ENCODE results near the gene AKAP13.
A peak's percentile ranks its signal among the peaks of the same experiment; 100 is the strongest.

The AKAP13 gene

GRCh38 chr15:85667491-85668424 is 287.4 kb downstream of the AKAP13 start:
- Histone ChIP-seq H3K27me3 (ENCODE audit: low read length) (no peaks in the 10 kb centered on the region), H4K20me1 (ENCODE audit: low read depth, low read length) (no peaks in the 10 kb centered on the region), H3K79me2 (ENCODE audit: insufficient read depth, low read length) (peaks cover 9% of the 10 kb centered on the region), H3F3A (ENCODE audit: insufficient read depth) (peaks cover 7% of the 10 kb centered on the region; the same call in 1 of the 2 replicates), H3K9me2 (replicated peaks; ENCODE audit: insufficient read depth, low read length) (no peaks in the 10 kb centered on the region), H3K4me3 (ENCODE audit: insufficient read depth, low read length, poor library complexity, severe bottlenecking) (no peak overlapping the region), H2AFZ (ENCODE audit: low read depth, low read length, severe bottlenecking) (no peak overlapping the region), H3K9ac (ENCODE audit: low read length) (no peak overlapping the region), H3K9me3 (ENCODE audit: insufficient read depth, low read length) (no peaks in the 10 kb centered on the region), H3K4me2 (ENCODE audit: low read depth, low read length, poor library complexity, severe bottlenecking) (peak overlapping the region; percentile 24), H3K27ac (ENCODE audit: low read depth, low read length) (peak overlapping the region; percentile 50), H3K36me3 (ENCODE audit: low read length) (peaks cover 67% of the 10 kb centered on the region)
- no peak for TF ChIP-seq EZH2phosphoT487 (conservative IDR thresholded peaks at IDR 0.05; ENCODE audit: low read length)
- TF ChIP-seq CTCF (IDR thresholded peaks at IDR 0.05; ENCODE audit: insufficient read depth, low read length, poor library complexity, severe bottlenecking): no peak

- H3K36me3 ChIP-seq (ENCODE audit: low read length): peaks cover 63% of the 10 kb centered on the region
- TF ChIP-seq EZH2phosphoT487 (conservative IDR thresholded peaks at IDR 0.05; ENCODE audit: low read length) (no peak), CTCF (IDR thresholded peaks at IDR 0.05; ENCODE audit: insufficient read depth, low read length, poor library complexity, severe bottlenecking) (no peak)
Observed at GRCh38 chr15:85671156-85671555, 290.8 kb downstream of the AKAP13 start.

GRCh38 chr15:85672332-85673084 is 292.1 kb downstream of the AKAP13 start:
- Histone ChIP-seq H4K20me1 (ENCODE audit: low read depth, low read length) (no peaks in the 10 kb centered on the region), H3K36me3 (ENCODE audit: low read length) (peaks cover 62% of the 10 kb centered on the region), H3K9ac (ENCODE audit: low read length) (no peak overlapping the region), H3K4me2 (ENCODE audit: low read depth, low read length, poor library complexity, severe bottlenecking) (no peak overlapping the region), H3K4me3 (ENCODE audit: insufficient read depth, low read length, poor library complexity, severe bottlenecking) (no peak overlapping the region), H3K27me3 (ENCODE audit: low read length) (no peaks in the 10 kb centered on the region), H2AFZ (ENCODE audit: low read depth, low read length, severe bottlenecking) (no peak overlapping the region), H3K9me2 (replicated peaks; ENCODE audit: insufficient read depth, low read length) (no peaks in the 10 kb centered on the region), H3K27ac (ENCODE audit: low read depth, low read length) (no peak overlapping the region), H3K79me2 (ENCODE audit: insufficient read depth, low read length) (peaks cover 7% of the 10 kb centered on the region; the same call in 1 of the 2 replicates), H3F3A (ENCODE audit: insufficient read depth) (peaks cover 11% of the 10 kb centered on the region; the same call in 1 of the 2 replicates), H3K9me3 (ENCODE audit: insufficient read depth, low read length) (no peaks in the 10 kb centered on the region)
- TF ChIP-seq EZH2phosphoT487 (conservative IDR thresholded peaks at IDR 0.05; ENCODE audit: low read length): no peak

More at GRCh38 chr15:85671156-85671555, 290.8 kb downstream of the AKAP13 start:
- no peaks in the 10 kb centered on the region for H4K20me1 ChIP-seq (ENCODE audit: low read depth, low read length)
- no peak overlapping the region for H2AFZ ChIP-seq (ENCODE audit: low read depth, low read length, severe bottlenecking)
- H3F3A ChIP-seq (ENCODE audit: insufficient read depth): peaks cover 8% of the 10 kb centered on the region; the same call in 1 of the 2 replicates
- peaks cover 7% of the 10 kb centered on the region; the same call in 1 of the 2 replicates for H3K79me2 ChIP-seq (ENCODE audit: insufficient read depth, low read length)
- H3K27ac ChIP-seq (ENCODE audit: low read depth, low read length): no peak overlapping the region
- no peak overlapping the region for H3K9ac ChIP-seq (ENCODE audit: low read length)
- no peaks in the 10 kb centered on the region for H3K9me2 ChIP-seq (replicated peaks; ENCODE audit: insufficient read depth, low read length)
- H3K4me2 ChIP-seq (ENCODE audit: low read depth, low read length, poor library complexity, severe bottlenecking): no peak overlapping the region
- no peak overlapping the region for H3K4me3 ChIP-seq (ENCODE audit: insufficient read depth, low read length, poor library complexity, severe bottlenecking)
- H3K27me3 ChIP-seq (ENCODE audit: low read length): no peaks in the 10 kb centered on the region
- H3K9me3 ChIP-seq (ENCODE audit: insufficient read depth, low read length): no peaks in the 10 kb centered on the region

Data from SU-DHL-6 (cell line).